NCI-H1694 (cell line): ENCODE data around the gene IFNA6.
"Not testable (repeated sequence)": the region's sequence is repeated elsewhere in the genome, so short reads cannot be mapped to it uniquely, and the experiment has no call there.

Experiments used
- DNase-seq: peaks from one replicate; lab custom pipeline; 2025; lab: John Stamatoyannopoulos, UW

The IFNA6 gene

DNA sequence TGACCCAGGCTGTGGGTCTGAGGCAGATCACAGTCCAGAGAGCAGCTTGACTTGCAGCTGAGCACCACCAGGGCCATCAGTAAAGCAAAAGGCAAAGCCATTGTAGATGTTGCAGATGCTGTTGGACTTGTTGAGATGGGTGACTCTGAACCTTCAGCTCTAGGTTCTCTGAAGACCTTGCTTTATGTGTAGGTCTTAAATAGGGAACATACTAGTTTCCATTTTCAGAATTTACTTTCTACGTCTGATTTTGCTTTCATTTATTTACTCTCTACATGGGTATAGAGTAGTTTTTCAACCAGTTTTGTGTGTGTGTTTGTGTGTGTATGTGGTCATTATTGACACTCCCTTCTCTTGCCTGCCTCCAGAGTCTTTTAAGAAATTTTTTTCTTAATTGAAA is at the start of gene IFNA6:
Gene IFNA6, minus strand, starts transcription at position 101 of the 400 bp plus-strand sequence. Its CDS starts 0 bp downstream, at position 101.
- no peak for DNase-seq

DNA sequence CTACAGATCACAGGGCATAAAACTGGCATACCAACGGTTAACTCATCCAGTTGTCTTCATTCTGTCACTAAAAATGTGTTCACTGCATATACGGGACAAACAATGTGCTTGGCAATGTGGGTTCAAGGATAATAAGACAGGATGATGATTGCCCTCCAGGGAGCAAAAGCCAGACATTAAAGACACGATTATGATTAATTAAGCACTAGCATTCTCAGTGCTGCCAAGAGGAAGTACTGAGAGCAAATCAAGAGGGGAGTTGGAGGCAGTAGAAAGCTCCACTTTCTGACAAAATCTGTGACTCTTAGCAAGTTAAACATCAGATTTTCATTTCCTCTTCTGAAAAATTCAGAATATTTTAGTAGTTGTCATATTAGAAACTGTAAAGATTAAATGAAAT is 49.3 kb upstream of the IFNA6 start:
- no peak for DNase-seq

DNA sequence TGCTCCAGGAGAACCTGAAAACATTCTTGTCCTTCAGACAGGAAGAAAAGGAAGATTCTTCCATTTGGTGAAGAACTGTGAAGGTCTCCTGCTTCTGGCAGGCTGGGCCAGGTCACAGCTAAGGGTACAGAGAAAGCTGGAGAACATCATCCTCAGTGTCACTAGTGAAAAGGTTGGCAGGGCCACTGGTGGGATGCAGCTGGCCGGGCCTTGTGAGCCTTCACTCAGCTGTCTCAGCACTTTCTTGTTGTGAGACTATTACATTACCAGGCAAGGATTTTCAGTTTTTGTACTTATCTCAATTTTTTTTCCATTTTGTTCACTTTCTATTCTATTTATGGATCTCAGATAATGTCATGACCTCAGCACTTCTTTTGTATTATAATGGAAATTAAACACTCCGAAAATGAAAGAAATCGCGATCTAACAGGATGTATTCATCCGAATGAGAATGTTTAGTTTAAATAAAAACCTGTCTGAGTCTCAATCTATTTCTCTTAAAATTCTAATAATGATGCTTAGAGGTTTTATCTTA is 48.3 kb upstream of the IFNA6 start:
- no peak for DNase-seq

DNA sequence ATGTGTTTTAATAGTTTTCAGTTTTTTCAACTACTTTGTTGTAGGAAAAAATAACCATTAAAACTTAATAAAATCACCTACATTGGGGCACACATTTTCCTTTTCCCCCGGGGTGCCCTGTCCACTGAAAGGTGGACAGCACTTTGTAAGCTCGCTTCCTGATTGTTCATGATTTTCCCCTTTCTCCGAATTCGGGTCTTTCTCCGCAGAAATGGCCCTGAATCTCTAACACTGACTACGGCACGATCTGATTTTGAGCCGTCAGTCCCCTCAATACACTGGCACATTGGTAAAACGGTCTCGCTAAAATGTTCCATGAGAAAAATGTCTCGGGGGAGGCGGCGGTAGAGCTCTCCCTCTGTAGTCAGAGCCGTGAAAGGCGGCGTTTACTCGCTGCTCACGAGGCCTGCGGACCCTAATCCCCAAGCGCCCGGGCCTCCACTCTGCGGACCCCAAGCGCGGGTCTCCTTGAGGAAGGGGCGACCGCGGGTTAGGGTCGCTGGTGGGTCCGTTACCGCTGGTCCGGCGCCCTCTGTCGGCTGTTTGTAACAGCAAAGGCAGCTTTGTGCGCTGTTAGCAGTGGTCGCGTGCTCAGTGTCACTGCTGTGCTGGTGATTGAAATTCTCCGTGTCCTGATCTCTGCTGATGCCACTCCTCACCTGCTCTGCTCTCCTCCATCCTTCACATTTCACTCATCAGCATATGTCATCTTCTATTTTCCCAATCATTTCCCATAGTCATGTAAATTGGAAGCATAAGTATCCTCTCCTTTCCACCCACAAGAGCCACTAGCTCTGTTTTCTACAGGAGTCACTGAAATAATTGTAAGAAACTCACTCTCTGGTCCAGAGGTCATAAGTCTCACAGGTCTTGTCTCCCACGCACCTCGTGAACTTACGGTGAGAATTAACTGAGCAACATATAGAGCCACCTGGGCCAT is 45.4 kb upstream of the IFNA6 start:
- DNase-seq, result no peak

DNA sequence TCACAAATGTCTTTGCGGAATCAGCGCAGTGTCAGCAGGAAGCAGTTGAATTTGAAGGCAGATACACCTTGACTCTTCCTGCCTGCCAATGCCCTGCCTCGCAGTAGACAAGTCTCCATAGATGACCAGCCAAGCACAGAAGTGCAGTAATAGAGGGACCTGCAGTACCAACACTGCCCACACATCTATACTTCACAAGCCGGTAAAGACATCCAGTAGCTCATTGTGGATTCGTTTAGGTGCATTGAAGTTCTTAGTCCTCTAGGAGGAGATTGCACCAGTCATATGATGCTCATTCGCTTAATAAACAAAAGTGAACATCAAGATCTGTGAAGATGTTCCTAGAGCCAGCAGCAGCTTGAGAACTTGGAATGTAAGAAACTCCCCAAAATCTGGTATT is 41.6 kb upstream of the IFNA6 start:
- no peak for DNase-seq

DNA sequence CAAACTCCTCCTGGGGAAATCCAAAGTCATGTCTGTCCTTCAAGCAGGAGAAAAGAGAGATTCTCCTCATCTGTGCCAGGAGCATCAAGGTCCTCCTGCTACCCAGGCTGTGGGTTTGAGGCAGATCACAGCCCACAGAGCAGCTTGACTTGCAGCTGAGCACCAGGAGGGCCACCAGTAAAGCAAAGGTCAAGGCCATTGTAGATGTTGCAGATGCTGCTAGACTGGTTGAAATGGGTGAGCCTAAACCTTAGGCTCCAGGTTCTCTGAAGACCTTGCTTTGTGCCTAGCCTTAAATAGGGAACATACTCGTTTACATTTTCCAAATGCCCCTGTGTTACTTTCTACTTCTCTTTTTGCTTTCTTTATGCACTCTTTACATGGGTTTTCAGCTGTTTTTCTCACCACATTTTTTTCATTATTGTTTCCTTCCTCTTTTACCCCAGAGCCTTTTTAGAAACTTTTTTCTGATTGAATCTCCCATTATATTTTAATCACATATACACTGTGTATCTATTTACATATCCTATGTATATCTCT is 34.5 kb upstream of the IFNA6 start, which contains the start of gene IFNA2:
Gene IFNA2, minus strand, starts transcription at position 268 of the 540 bp plus-strand sequence. Its CDS starts 69 bp downstream, at position 199.
- no peak for DNase-seq

DNA sequence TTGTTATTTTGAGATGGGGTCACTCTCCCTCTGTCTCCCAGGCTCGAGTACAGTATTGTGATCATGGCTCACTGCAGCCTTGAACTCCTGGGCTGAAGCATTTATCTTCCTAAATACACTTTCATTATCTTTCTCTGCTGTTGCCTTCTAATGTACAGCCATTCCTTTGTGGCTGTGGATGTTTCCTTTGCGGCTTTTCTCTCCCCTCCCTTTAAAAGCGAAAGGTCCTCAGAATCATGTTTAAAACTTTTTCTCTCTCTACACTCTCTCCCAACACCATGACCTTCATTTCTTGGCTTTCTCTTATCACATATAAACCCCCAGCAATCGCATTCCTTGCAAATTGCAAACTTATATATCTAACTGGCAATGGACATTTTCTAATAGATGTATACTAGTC is 32.9 kb upstream of the IFNA6 start:
- DNase-seq, result no peak

DNA sequence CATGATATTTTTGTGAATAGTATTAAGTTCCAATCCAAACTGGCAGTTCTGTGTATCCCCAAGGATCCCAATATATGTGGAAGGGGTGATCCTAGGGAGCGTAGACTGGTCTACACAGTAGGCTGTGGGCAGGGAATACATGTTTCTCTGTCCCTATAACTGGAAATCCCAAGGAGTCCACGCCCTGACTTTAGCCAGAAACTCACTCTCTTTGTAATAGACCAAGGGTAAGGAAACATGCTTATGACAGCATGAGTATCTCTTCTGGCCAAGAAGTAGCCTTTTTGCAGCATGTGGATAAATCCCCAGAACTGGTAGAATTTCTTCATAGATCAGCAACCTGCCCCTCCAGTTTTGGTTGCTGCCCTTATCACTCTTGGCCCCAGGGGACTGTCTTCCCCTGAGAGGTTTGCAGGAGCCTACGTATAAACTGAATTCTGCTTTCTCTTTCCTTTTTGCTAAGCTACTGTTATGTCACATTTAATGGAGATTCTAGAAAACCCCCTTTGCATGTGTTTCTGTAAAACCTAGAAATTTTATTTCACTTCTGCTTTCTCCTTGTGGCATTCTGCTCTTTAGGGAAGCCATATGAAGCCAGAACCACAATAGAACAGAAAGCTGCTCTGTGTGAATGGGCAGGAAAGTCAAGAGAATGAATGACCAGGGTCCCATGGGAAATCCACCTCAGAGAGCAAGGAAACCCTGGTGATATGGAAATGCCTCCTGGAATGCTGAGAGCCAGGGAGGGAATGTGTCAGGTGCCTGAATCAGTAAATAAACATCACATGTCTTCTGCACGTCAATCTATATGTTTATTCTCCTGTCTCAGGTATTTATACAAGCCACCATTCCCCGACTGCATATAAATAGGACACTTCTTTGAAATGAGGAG is 31.0 kb upstream of the IFNA6 start:
- no peak for DNase-seq

DNA sequence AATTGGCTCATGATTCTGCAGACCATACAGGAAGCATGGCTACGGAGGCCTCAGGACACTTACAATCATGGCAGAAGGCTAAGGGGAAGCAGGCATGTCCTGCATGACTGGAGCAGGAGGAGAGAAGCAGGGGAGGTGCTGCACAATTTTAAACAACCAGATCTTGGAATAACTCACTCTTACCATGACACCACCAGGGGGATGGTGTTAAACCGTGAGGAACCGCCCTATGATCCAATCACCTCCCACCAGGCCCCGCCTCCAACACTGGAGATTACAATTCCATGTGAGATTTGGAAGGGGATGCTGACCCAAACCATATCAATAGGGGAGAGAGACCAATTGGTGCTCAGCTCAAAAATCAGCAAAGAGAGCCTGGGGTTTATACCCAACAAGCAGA is 20.8 kb upstream of the IFNA6 start:
- not testable (repeated sequence) for DNase-seq

DNA sequence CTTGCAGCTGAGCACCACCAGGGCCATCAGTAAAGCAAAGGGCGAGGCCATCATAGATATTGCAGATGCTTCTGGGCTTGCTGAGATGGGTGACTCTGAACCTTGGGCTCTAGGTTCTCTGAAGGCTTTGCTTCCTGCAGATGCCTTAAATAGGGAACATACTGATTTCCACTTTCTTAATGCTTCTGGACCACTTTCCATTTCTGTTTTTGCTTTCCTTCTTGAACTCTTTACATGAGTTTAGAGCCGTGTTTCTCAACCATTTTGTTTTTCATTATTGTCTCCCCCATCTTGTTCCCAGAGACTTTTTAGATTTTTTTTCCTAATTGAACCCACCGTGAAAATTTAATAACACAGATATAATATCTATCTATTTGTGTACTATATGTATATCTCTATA is 17.3 kb upstream of the IFNA6 start, which contains the start of gene IFNA13:
Gene IFNA13, minus strand, starts transcription at position 101 of the 400 bp plus-strand sequence. Its CDS starts 47 bp downstream, at position 54.
- DNase-seq, result no peak

DNA sequence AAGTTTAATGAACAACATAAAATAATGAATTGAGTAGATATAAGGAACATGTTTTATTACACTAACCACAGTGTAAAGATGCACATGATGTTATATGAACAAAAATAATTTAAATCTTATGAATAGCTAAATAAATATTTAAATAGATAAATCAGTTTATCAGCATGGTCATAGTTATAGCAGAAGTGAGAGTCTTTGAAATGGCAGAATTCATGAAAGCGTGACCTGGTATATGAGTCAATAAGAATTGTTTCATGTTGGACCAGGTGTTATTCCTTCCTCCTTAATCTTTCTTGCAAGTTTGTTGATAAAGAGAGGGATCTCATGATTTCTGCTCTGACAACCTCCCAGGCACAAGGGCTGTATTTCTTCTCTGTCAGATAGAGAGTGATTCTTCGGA is 16.5 kb upstream of the IFNA6 start:
- DNase-seq, result not testable (repeated sequence)

DNA sequence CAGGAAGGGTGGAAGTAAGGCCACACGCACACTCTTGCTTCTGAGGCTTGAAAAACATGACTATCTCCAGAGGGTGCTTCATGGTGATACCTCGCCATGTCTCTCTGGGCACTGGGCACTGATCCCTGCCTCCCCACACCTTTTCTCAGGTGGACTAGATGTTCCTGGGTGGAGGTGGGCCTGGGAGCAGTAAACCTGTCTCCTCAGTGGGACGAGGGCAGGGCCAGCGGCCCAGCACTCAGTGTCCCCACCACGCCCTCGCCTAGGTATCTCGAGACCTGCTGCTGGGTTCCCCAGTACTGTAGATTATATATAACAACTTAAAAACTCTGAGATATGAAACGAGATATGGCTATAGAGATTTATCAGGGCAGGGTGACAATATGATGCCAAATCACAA is 11.6 kb upstream of the IFNA6 start:
- no peak for DNase-seq

DNA sequence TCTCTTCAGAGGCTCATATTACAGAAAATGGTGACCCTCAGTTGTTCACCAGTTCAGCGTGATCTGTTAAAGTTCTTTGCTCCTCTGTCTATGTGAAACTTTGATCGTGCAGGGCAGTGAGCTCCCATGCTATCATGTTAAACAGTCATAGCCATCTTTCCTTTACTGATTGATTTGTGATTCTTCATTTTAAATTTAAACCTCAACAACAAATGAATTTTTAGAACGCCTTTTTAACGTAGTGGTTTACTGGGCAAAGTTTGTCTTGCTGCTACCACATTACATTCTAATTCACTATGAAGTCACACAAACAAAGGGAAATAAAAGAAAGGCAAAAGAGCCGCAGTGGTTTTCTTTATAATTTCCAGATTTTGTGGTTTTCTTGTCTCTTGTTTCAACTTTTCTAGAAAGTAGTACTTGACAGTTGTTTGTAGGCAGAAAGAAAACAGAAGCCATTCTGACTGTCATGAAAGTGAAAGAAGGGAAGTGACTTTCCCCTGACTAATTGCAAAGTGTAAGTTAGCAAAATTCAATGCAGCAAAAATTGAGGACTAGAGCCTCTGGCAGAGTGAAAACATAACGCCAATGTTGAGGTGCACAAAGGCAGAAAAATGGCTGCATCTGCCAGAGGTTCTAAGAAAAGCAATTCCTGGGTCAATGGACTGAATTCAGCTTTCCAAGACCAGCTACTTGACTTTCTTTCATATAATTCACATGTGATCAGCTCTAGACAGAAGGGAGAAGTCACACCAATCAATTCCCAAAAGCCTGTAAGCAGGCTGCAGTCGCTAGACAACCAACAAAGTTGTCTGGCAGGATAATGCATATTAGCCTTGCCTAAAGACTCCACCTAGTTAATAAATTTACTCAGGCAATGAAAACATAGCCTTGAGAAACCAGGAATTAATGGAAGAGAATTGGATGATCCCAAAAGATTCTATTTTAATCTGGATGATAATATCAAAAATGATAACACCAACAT is 7.1 kb upstream of the IFNA6 start:
- DNase-seq, result no peak

DNA sequence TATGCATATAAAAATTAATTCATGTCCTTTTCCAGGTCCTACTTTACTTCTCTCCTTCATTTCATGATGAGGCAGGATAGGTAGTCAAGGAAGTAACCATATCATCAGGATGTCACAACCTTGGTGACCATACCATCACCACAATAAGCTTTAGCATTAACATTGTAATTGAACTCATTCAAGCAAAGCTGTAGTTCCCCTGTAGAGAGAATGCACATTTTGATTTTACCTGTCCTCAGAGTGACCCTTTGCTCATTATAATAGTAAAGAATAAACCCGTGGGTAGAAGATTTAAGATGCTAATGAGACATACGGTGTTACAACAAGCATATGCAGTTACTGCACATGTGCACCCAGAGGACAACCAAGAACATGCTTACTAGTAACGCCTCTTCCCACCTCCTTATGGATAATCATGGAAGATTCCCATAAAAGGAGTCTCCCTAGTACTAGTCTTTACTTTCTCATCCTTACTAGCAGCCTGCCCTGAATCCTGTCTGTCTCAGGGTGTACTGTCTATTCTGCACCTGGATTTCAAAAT is 2.2 kb downstream of the IFNA6 start:
- no peak for DNase-seq

DNA sequence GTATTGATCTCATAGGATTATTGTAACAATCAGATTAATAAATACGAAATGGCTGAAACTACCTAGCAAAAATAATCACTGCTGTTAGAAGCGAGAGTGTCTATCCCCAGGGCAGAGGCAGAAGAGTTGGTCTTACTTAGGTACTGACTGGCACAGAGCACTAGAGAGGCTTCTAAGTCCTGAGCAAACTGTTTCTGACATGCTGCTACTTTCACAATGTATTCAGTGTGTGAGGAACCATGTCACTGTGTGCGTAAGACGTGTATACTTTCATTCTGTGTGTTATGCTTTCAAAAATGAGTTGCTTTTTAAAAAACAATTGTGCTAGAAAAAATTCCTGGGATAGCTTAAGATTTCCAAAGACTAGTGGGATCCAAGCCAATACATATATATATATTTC is 10.0 kb downstream of the IFNA6 start:
- no peak for DNase-seq

DNA sequence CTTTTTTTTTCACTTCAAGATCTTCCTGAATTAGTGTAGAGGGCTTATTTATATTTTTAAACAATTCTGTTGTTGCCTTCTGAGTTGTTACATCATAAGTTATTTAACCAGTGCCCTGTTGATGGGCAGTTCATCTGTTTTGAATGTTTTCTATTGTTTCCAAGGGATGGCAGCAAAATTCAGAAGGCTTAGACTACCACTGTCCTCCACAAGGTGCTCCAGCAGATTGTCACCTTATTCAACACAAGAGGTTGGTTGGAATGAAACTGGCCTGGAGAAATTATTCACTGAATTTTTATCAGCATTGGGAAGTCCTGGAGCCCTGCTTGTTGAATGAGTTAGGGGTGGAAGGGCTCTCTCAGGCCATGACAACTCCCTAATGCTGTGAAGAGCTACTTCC is 14.2 kb downstream of the IFNA6 start:
- no peak for DNase-seq

DNA sequence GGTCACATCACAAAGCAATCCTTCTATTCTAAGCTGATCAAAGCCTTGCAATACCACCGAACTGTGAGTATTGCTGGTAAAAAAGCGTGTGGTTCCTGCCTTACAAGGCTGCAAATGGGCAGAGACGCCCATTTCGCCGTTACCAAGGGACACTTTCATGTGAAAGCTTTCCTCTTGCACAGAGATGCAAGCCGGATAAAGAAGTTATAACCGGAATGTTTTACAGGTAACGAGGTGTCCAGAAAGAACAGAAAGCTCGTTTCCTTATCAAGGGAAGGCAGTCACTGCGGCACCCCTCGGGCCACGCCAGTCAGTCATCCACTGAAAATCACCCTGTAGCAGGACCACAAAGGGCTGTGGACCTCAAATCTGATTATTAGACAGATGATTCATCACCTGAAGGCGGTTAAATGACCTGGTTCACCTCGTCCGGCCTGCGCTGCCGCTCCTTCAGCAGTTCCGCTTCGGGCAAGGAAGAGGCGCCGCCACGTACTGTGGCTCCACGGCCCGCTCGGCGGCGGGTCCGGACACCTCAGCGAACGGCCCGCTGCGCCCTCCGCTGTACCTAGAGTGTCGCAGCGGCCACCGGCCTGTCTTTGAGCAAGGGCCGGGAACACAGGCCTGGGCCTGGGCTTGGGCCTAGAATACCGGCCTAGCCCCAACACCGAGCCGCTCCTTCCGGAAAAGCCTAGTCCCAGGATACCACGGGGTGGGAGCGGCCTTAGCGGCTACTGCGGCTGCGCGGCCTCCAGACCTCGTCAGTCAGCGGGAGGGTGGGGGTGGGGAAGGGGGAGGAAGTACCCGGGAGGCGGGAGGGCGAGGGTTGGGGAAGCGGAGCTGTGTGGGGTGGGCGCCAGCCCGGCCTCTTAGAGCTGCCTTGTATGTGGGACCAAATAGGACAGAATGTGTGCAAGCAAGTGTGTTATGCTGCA is 15.7 kb downstream of the IFNA6 start, which contains the start of gene KLHL9:
Gene KLHL9, minus strand, starts transcription at position 704 of the 932 bp plus-strand sequence. Its CDS starts 545 bp downstream, at position 159.
- peak; percentile 83 for DNase-seq

DNA sequence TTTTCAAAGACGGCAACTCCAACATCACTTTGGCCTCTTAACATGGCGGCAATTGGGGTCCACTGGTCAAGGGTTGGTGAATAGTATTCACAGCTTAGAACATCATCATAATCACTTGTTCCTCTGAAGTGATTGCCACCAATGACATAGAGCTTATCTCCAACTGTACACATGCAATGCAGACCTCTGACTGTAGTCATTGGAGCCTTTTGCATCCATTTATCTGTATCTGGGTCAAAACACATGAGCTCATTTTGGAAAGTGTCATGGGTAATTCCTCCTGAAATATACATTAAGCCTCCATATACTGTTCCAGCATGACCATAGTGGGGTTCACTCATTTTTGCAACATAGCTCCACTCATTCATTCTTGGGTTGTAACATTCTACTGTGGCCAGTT is 17.5 kb downstream of the IFNA6 start:
- no peak for DNase-seq
